GM12872 (cell line): ENCODE data around the gene TRIO.

Source experiments
- CTCF ChIP-seq: IDR thresholded peaks from 3 replicates; pipeline ENCODE4 v1.5.1; 2011; ENCODE audit warnings: low read depth, mild to moderate bottlenecking, low read length, moderate library complexity; ENCODE audit not compliant: insufficient read depth

TRIO gene

GRCh38 chr5:14115323-14115895, 27.7 kb upstream of the TRIO start:
- no peak for TF ChIP-seq CTCF

- TF ChIP-seq CTCF = no peak
Observed at GRCh38 chr5:14118551-14119320, 24.4 kb upstream of the TRIO start.

- TF ChIP-seq CTCF = no peak
Observed at GRCh38 chr5:14120176-14120575, 23.0 kb upstream of the TRIO start.

GRCh38 chr5:14121552-14121951, 21.6 kb upstream of the TRIO start:
- no peak for TF ChIP-seq CTCF

GRCh38 chr5:14122089-14122488, 21.1 kb upstream of the TRIO start:
- TF ChIP-seq CTCF = no peak

- no peak for TF ChIP-seq CTCF
Observed at GRCh38 chr5:14123551-14123950, 19.6 kb upstream of the TRIO start.

GRCh38 chr5:14123974-14124482, 19.1 kb upstream of the TRIO start:
- no peak for TF ChIP-seq CTCF
